Neural cell (in vitro differentiated cells): Measurements from ENCODE around the gene CRYGA. TPM values are rescaled to one million over a fixed set of nuclear protein-coding genes. Genes with fewer than 3 reads are reported as not detected.

Experiments
- H2AFZ ChIP-seq: fragments of 200-600, 300-800 bp; sonication (generic), shearing (Covaris generic); 2 replicates; pipeline ENCODE4 v1.6.0; 2014; ENCODE audit warnings: low read depth, mild to moderate bottlenecking, antibody characterized with exemption, low read length, moderate library complexity
- H3F3A ChIP-seq: fragments of 200-600 bp; shearing (Covaris generic); 2 replicates; pipeline ENCODE4 v1.6.1; 2016; ENCODE audit warnings: mild to moderate bottlenecking, moderate library complexity, mixed read lengths, antibody characterized with exemption, low read length; ENCODE audit not compliant: insufficient read depth, poor library complexity, severe bottlenecking
- H3K27ac ChIP-seq: fragments of 200-600, 300-800 bp; sonication (generic), shearing (Covaris generic); 2 replicates; pipeline ENCODE4 v1.5.1; 2014; ENCODE audit warnings: mild to moderate bottlenecking, low read length, moderate library complexity
- H3K27me3 ChIP-seq: fragments of 300-800, 200-600 bp; sonication (generic), shearing (Covaris generic); 2 replicates; pipeline ENCODE4 v1.6.0; 2014; ENCODE audit warnings: mild to moderate bottlenecking, low read depth, low read length, moderate library complexity; ENCODE audit not compliant: insufficient read depth
- H3K36me3 ChIP-seq: fragments of 300-800, 200-600 bp; sonication (generic), shearing (Covaris generic); 2 replicates; pipeline ENCODE4 v1.5.1; 2014; ENCODE audit warnings: mild to moderate bottlenecking, antibody characterized with exemption, low read length, moderate library complexity; ENCODE audit not compliant: insufficient read depth
- H3K4me2 ChIP-seq: fragments of 300-800, 200-600 bp; sonication (generic), shearing (Covaris generic); 2 replicates; pipeline ENCODE4 v1.6.0; 2014; ENCODE audit warnings: mild to moderate bottlenecking, low read length
- H3K4me3 ChIP-seq: fragments of 300-800, 200-600 bp; sonication (generic), shearing (Covaris generic); 2 replicates; pipeline ENCODE4 v1.5.1; 2014; ENCODE audit warnings: mild to moderate bottlenecking, low read length, moderate library complexity
- H3K79me2 ChIP-seq: fragments of 200-600 bp; shearing (Covaris generic); replicated peaks from 2 replicates; pipeline ENCODE4 v1.6.0; 2014; ENCODE audit warnings: mild to moderate bottlenecking, low read length, moderate library complexity; ENCODE audit not compliant: insufficient read depth
- H3K9ac ChIP-seq: fragments of 300-800, 200-600 bp; sonication (generic), shearing (Covaris generic); 2 replicates; pipeline ENCODE4 v1.6.1; 2016; ENCODE audit warnings: mild to moderate bottlenecking, low read length, mixed read lengths
- H3K9me2 ChIP-seq: fragments of 200-600 bp; shearing (Covaris generic); 2 replicates; pipeline ENCODE4 v1.6.1; 2016; ENCODE audit warnings: mild to moderate bottlenecking, low read length, mixed read lengths; ENCODE audit not compliant: insufficient read depth
- H3K9me3 ChIP-seq: fragments of 200-600, 300-800 bp; sonication (generic), shearing (Covaris generic); 2 replicates; pipeline ENCODE4 v1.6.1; 2016; ENCODE audit warnings: mild to moderate bottlenecking, mixed run types, low read length, moderate library complexity, mixed read lengths
- H4K20me1 ChIP-seq: fragments of 200-600 bp; shearing (Covaris generic); 2 replicates; pipeline ENCODE4 v1.6.1; 2016; ENCODE audit warnings: mild to moderate bottlenecking, mixed run types; ENCODE audit not compliant: insufficient read depth
- EP300 ChIP-seq: fragments of 450-650 bp; conservative IDR thresholded peaks from 2 replicates; pipeline ENCODE4 v1.6.1; 2014; ENCODE audit warnings: antibody characterized with exemption, mild to moderate bottlenecking, moderate library complexity; ENCODE audit not compliant: poor library complexity, severe bottlenecking
- EZH2 ChIP-seq: fragments of 200-600, 300-800 bp; shearing (Covaris generic), sonication (generic); IDR thresholded peaks from 2 replicates; pipeline ENCODE4 v1.6.1; 2014; ENCODE audit warnings: antibody characterized with exemption, low read length, borderline replicate concordance, mild to moderate bottlenecking; ENCODE audit not compliant: insufficient read depth, poor library complexity, severe bottlenecking
- MXI1 ChIP-seq: fragments of 450-650 bp; conservative IDR thresholded peaks from 2 replicates; pipeline ENCODE4 v1.6.1; 2014; ENCODE audit warnings: antibody characterized with exemption, mild to moderate bottlenecking; ENCODE audit not compliant: poor library complexity, severe bottlenecking
- POLR2AphosphoS5 ChIP-seq: IDR thresholded peaks from 2 replicates; pipeline ENCODE4 v1.6.1; 2012
- RAD21 ChIP-seq: fragments of 450-650 bp; conservative IDR thresholded peaks from 2 replicates; pipeline ENCODE4 v1.6.1; 2014; ENCODE audit warnings: antibody characterized with exemption, mild to moderate bottlenecking, moderate library complexity
- SMC3 ChIP-seq: fragments of 450-650 bp; conservative IDR thresholded peaks from 2 replicates; pipeline ENCODE4 v1.6.1; 2014; ENCODE audit warnings: antibody characterized with exemption, mild to moderate bottlenecking, moderate library complexity; ENCODE audit not compliant: poor library complexity
- TAF1 ChIP-seq: IDR thresholded peaks from 2 replicates; pipeline ENCODE4 v1.6.1; 2012; ENCODE audit warnings: low read depth
- polyA plus RNA-seq: library from polyadenylated mRNA; depleted of rRNA; stranded (reverse); fragments of >200 nt; gene quantifications from 2 replicates; pipeline ENCODE4 v1.2.3, GENCODE V29; 2014
- TF ChIP-seq, protein P1 (sequence below): IDR thresholded peaks from 2 replicates; pipeline ENCODE4 v1.6.1; 2012; ENCODE audit warnings: borderline replicate concordance
- TF ChIP-seq, protein P2 (sequence below): fragments of 450-650 bp; IDR thresholded peaks from 2 replicates; pipeline ENCODE4 v1.5.1; 2014; ENCODE audit warnings: antibody characterized with exemption, mild to moderate bottlenecking, moderate library complexity; ENCODE audit not compliant: poor library complexity, severe bottlenecking

Gene CRYGA
- polyA plus RNA-seq, 1 donor from 2014 or later, result not detected

- H3K4me3 ChIP-seq, result no peak overlapping the region
- H3K9me3 ChIP-seq, result no peaks in the 10 kb centered on the region
- no peak overlapping the region for H3K4me2 ChIP-seq
- TF ChIP-seq MXI1, result no peak
- TF ChIP-seq, protein P1, sequence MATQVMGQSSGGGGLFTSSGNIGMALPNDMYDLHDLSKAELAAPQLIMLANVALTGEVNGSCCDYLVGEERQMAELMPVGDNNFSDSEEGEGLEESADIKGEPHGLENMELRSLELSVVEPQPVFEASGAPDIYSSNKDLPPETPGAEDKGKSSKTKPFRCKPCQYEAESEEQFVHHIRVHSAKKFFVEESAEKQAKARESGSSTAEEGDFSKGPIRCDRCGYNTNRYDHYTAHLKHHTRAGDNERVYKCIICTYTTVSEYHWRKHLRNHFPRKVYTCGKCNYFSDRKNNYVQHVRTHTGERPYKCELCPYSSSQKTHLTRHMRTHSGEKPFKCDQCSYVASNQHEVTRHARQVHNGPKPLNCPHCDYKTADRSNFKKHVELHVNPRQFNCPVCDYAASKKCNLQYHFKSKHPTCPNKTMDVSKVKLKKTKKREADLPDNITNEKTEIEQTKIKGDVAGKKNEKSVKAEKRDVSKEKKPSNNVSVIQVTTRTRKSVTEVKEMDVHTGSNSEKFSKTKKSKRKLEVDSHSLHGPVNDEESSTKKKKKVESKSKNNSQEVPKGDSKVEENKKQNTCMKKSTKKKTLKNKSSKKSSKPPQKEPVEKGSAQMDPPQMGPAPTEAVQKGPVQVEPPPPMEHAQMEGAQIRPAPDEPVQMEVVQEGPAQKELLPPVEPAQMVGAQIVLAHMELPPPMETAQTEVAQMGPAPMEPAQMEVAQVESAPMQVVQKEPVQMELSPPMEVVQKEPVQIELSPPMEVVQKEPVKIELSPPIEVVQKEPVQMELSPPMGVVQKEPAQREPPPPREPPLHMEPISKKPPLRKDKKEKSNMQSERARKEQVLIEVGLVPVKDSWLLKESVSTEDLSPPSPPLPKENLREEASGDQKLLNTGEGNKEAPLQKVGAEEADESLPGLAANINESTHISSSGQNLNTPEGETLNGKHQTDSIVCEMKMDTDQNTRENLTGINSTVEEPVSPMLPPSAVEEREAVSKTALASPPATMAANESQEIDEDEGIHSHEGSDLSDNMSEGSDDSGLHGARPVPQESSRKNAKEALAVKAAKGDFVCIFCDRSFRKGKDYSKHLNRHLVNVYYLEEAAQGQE, result no peak
- TF ChIP-seq, protein P2, sequence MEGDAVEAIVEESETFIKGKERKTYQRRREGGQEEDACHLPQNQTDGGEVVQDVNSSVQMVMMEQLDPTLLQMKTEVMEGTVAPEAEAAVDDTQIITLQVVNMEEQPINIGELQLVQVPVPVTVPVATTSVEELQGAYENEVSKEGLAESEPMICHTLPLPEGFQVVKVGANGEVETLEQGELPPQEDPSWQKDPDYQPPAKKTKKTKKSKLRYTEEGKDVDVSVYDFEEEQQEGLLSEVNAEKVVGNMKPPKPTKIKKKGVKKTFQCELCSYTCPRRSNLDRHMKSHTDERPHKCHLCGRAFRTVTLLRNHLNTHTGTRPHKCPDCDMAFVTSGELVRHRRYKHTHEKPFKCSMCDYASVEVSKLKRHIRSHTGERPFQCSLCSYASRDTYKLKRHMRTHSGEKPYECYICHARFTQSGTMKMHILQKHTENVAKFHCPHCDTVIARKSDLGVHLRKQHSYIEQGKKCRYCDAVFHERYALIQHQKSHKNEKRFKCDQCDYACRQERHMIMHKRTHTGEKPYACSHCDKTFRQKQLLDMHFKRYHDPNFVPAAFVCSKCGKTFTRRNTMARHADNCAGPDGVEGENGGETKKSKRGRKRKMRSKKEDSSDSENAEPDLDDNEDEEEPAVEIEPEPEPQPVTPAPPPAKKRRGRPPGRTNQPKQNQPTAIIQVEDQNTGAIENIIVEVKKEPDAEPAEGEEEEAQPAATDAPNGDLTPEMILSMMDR, result no peak
- TF ChIP-seq EZH2, result no peak
- TF ChIP-seq RAD21, result no peak
- TF ChIP-seq SMC3, result no peak
- no peaks in the 10 kb centered on the region for H3F3A ChIP-seq
- no peaks in the 10 kb centered on the region for H3K79me2 ChIP-seq
- no peak overlapping the region for H2AFZ ChIP-seq
- no peak overlapping the region for H3K27ac ChIP-seq
- H3K27me3 ChIP-seq, result no peaks in the 10 kb centered on the region
- H3K9ac ChIP-seq, result no peak overlapping the region
- H3K36me3 ChIP-seq, result no peaks in the 10 kb centered on the region
- H3K9me2 ChIP-seq, result no peaks in the 10 kb centered on the region
- no peaks in the 10 kb centered on the region for H4K20me1 ChIP-seq
Measured at GRCh38 chr2:208172125-208172524, 8.7 kb upstream of the CRYGA start.

DNA sequence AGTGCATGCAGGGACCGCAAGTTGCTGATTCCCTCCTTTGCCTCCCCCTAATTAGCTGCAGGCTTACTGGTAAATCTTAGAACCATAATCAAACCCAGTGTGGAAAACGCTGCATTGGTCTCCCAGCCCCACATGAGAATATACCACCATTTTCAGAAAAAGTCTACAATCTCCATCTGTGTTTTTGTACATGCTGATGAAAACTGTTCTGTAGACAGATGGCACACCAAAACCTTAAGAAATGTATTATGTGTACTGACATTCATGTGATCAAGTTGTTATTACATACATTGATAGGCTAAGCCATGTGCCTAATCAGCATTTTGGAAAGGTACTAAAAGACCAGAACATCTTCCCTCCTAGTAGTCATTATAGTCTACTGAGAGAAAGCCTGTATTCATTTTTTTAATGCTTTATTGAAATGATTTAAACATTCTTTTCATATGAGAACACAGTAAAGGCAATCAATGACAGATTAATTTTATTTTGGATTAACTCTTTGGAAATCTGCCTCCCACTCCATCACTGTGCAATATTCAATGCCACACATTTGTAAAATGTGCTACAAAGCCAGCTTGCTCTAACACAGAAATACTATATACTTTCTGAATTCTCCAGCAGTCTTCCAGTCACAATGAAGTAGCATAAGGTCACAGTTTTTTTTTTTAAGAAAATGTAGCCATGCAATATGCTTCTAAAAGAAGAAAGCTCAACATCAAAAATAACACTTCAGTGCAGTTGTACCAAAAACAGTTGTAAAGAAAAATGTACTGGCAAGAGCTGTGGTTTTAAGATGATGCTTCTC, 1.8 kb upstream of the CRYGA start:
- no peaks in the 10 kb centered on the region for H4K20me1 ChIP-seq
- no peaks in the 10 kb centered on the region for H3K9me3 ChIP-seq
- H3F3A ChIP-seq, result peaks cover 3% of the 10 kb centered on the region
- no peak overlapping the region for H3K27ac ChIP-seq
- H3K27me3 ChIP-seq, result no peaks in the 10 kb centered on the region
- H3K36me3 ChIP-seq, result no peaks in the 10 kb centered on the region
- TF ChIP-seq EP300, result no peak
- TF ChIP-seq, protein P2, result no peak
- TF ChIP-seq, protein P1, result no peak
- no peak for TF ChIP-seq TAF1
- no peak for TF ChIP-seq EZH2
- TF ChIP-seq POLR2AphosphoS5, result no peak
- no peak for TF ChIP-seq SMC3
- TF ChIP-seq RAD21, result no peak
- no peak for TF ChIP-seq MXI1
- H3K9me2 ChIP-seq, result no peaks in the 10 kb centered on the region
- H3K9ac ChIP-seq, result no peak overlapping the region
- no peak overlapping the region for H2AFZ ChIP-seq
- H3K4me3 ChIP-seq, result no peak overlapping the region
- H3K4me2 ChIP-seq, result no peak overlapping the region
- H3K79me2 ChIP-seq, result no peaks in the 10 kb centered on the region
